Stimulated activated CD8-positive, alpha-beta memory T cell treated with anti-CD3 and anti-CD28 coated beads, Interleukin-4, amount 100 ng/mL, for 1 hour (primary cell): ENCODE measurements around the gene BCL6B.

Experiments used
- DNase-seq, 2 donors: peaks; one replicate each; pipeline ENCODE4 v3.0.0-alpha.2; 2020; ENCODE audit warnings: low read depth in 2 of 2, low spot score in 1 of 2

BCL6B gene

DNA sequence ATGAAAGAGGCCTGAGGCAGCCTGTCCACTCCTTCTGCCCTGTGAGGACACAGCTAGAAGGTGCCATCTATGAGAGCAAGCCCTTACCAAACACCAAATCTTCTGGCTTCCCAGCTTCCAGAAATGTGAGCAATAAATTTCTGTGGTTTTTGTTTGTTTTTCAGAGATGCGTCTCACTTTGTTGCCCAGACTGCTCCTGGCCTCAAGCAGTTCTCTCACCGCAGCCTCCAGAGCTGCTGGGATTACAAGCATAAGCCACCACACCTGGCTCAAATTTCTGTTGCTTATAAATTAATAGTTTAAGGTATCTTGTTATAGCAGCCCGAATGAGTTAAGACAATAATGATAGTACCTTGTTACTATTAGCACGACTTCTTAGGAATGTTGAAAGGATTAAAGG is 33.5 kb downstream of the BCL6B start:
- no peak for DNase-seq

GRCh38 chr17:7058831-7059447 is 36.1 kb downstream of the BCL6B start:
- no peak for DNase-seq

DNA sequence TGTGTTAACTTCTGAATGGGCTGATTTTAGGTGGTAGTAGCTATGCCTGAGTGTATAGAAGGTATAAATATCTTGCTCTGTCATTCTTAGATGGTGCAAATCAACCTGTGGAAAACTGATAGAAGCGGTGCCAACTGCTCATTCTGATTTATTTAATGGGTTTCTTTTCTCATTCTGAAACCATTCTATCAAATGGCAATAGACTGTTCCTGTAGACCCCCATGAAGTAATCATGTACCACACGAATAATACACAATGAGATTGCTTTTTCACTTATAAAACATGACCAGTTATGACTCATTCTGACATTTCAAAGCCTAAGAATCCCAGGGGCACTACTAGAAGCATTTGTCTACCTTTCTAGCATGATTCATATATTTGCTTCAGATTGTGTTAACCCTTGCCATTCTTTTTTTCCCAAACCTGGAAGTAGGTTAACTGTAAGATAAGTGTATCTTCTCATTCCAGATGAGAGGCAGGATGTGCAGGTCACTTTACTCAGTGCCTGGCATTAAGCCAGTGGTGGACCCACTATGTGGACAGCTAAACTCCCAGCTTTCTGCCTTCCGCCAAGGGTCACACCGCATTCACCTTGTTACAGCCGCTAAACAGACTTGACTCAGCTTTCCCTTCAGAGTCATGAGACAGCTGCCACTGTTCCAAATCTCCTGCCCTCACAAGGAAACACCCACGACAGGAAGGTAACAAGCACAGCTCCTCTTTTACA is 37.5 kb downstream of the BCL6B start:
- DNase-seq, result no peak

DNA sequence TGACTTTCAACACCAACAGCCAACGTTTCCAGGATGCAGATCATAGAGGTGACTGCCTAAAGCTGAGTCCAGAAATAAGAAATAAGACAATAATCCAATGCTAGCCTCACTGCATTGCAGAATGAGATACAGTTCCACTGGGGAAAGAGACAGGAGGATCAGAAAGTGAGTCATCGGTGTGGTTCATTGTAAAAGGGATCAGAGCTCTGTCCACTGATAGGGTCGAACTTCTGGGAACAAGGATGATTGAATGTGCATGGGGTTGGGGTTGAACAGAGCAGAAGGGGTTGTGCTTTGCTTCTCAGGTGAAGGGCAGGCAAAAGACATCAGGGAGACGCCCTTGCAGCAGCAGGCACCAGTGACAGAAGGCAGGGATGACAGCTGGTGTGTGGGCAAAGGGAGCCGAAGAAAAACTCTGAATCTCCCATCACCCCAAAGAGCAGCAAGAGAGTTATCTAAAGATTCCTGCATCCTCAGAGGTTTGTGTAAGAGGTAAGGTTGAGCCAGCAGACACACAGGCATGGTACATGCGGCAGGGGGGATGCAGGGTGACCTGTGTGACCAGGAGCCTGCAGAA is 40.8 kb downstream of the BCL6B start:
- DNase-seq, result no peak

- no peak for DNase-seq
Measured at GRCh38 chr17:7064261-7064660, 41.4 kb downstream of the BCL6B start.

- DNase-seq, result no peak
Measured at GRCh38 chr17:7067198-7067597, 44.3 kb downstream of the BCL6B start.

DNA sequence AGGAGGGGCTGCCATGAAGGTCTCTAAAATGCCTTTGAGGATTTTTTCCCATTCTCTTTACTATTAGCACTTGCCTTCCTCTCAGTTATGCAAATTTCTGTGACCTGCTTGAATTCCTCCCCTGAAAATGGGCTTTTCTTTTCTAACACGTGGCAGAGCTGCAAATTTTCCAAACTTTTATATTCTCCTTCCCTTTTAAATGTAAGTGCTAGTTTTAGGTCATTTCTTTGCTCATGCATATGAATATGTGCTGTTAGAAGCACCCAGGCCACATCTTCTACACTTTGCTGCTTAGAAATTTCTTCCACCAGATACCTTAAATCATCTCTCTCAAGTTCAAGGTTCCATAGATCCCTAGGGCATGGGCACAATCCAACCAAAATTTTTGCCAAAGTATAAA is 45.4 kb downstream of the BCL6B start:
- DNase-seq, result no peak

DNA sequence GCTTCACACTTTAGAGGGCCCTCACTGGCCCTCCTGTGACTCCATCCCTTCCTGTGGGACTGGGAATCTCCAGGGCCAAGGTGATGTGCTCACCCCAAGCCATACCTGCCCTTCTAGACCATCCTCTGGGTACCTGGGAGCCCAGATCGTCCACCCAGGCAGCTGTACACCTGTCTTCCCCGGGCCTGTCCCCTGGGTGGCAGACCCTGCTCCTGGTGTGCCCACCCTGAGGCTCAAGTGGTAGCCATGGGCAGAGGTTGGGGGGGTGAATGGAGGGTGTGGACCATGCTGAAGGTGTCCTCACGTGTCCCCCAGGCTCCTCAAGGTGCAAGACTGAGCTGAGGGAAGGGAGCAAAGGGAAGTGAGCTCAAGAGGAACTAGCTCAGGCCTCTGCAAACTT is 47.9 kb downstream of the BCL6B start:
- no peak for DNase-seq

DNA sequence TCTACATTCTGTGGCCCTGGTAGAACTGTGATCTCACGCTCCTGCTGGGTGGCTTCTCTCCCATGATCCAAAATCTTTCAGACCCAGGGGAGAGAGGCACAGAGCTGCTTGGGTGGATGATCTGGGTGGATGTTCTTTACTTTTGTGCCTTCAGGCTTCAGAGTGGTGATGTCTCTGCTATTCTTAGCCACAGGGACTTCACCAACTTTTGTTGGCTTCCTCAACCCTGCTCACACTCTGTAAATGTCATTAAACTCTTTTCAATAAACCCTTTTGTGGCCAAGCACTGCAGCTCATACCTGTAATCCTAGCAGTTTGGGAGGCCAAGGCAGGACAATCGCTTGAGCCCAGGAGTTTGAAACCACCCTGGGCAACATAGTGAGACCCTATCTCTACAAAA is 49.6 kb downstream of the BCL6B start:
- DNase-seq, result no peak

- DNase-seq, result no peak
Measured at GRCh38 chr17:7074931-7075330, 52.1 kb downstream of the BCL6B start.

DNA sequence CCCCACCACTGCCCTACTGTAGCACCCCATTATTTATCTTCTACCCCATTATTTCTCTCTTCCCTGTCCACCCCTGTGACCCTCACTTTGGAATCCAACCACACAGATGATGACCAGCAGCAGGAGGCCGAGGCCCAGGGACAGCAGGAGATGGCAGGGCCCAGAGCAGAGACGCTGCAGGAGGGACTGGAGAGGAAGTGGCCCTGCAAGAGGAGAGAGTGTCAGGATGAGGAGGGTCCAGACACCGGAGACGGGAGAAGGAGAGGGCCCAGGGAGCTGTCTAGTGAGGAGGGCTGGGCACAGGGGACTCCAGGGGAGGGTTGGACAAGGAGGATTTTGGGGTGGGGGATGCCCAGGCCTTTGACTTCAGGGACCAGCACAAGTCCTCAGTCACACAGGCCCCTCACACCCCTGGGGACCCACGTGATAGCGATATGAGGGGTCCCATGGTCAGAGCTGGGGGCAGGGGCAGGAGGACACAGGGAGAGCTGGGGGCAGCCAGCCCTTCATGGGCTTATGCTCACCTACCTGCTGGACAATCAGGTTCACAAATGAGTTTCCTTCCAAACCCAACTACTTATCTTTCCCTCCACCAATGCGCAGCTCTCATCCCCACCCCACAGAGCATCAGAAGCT is 55.2 kb downstream of the BCL6B start:
- no peak for DNase-seq

GRCh38 chr17:7078711-7079110 is 55.9 kb downstream of the BCL6B start:
- no peak for DNase-seq
